GM12891 (cell line): ENCODE results near the gene LYRM4.

Source experiments
- POLR2A ChIP-seq: IDR thresholded peaks from 2 replicates; pipeline ENCODE4 v1.6.1; 2011; ENCODE audit warnings: low read depth, low read length, control low read depth
- SPI1 ChIP-seq: IDR thresholded peaks from 2 replicates; pipeline ENCODE4 v1.6.1; 2011; ENCODE audit warnings: low read depth, low read length, control low read depth
- TAF1 ChIP-seq: IDR thresholded peaks from 2 replicates; pipeline ENCODE4 v1.6.1; 2011; ENCODE audit warnings: low read depth, low read length, control low read depth

- TF ChIP-seq POLR2A: no peak
- no peak for TF ChIP-seq TAF1
- TF ChIP-seq SPI1: no peak
Observed at GRCh38 chr6:5094327-5094726, 166.4 kb downstream of the LYRM4 start.
